Heart left ventricle (tissue), 13 donors: Measurements from ENCODE around the gene STK32C.

ENCODE experiments used
- POLR2A ChIP-seq, 2 donors: fragments of 450-650 bp; IDR thresholded peaks; one replicate each; pipeline ENCODE4 v1.6.1; 2017; ENCODE audit warnings: antibody characterized with exemption in 2 of 2, mild to moderate bottlenecking in 2 of 2, moderate library complexity in 2 of 2
- TF ChIP-seq, protein P1 (sequence below), 12 donors: fragments of 200-600 bp; sonication (generic) in 4 of 12; IDR thresholded peaks; one replicate each; pipeline versions ENCODE4 v1.5.0 to v1.8.0; 2018 to 2022; ENCODE audit warnings: antibody characterized with exemption in 12 of 12, mild to moderate bottlenecking in 5 of 12
- donor health status: ischemic (EF 13 %, LVEDD 7.1; RV severe dilation, severe dysfunction).
- donor health status: DM: no; HTN: yes; CAD: no.
- donor health status: DM: no; HTN: no; CAD: no.
- donor health status: ischemic (EF 25% LVEDD 6.9; RV normal size, moderate dysfunction).
- donor health status: ischemic (EF 25% LVEDD 5.7; RV mildly dilated, moderate dysfunction).
- donor health status: ischemic (EF 35%, LVEDD 5.7; RV mildly dilated, moderate dysfunction).
- donor health status: nonischemic (EF 11% LVEDD 7.7; RV severe dilation, severe dysfunction).
- donor health status: DM: yes; HTN: yes; CAD: no.
- donor health status: PGD.
- donor health status: ischemic (EF 29% LVEDD 5.4; RV normal size, mild dysfunction).
- donor health status: nonischemic (EF 23%, LVEDD 6.1; RV moderate dilation, normal function).

- TF ChIP-seq POLR2A (IDR thresholded peaks at IDR 0.05) = no peak
- TF ChIP-seq, protein P1, sequence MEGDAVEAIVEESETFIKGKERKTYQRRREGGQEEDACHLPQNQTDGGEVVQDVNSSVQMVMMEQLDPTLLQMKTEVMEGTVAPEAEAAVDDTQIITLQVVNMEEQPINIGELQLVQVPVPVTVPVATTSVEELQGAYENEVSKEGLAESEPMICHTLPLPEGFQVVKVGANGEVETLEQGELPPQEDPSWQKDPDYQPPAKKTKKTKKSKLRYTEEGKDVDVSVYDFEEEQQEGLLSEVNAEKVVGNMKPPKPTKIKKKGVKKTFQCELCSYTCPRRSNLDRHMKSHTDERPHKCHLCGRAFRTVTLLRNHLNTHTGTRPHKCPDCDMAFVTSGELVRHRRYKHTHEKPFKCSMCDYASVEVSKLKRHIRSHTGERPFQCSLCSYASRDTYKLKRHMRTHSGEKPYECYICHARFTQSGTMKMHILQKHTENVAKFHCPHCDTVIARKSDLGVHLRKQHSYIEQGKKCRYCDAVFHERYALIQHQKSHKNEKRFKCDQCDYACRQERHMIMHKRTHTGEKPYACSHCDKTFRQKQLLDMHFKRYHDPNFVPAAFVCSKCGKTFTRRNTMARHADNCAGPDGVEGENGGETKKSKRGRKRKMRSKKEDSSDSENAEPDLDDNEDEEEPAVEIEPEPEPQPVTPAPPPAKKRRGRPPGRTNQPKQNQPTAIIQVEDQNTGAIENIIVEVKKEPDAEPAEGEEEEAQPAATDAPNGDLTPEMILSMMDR (IDR thresholded peaks at IDR 0.05) = no peak
These were observed 57.0 kb downstream of the STK32C start for GRCh38 chr10:132250481-132251475.
